C4-2B (cell line): ENCODE results near the gene SLC38A5.

ENCODE experiments used
- H3K27ac ChIP-seq: fragments of 450-650 bp; 2 replicates; pipeline ENCODE4 v1.5.1; 2017
- CTCF ChIP-seq: fragments of 450-650 bp; conservative IDR thresholded peaks from 2 replicates; pipeline ENCODE4 v1.5.1; 2017; ENCODE audit warnings: mild to moderate bottlenecking
- ZFX ChIP-seq: fragments of 450-650 bp; IDR thresholded peaks from 2 replicates; pipeline ENCODE4 v1.6.1; 2017

Gene SLC38A5

GRCh38 chrX:48474127-48474526 lies 4.1 kb upstream of the SLC38A5 start:
- TF ChIP-seq CTCF (peak; percentile 34), ZFX (no peak)
- no peak overlapping the region; the same call in 1 of the 2 replicates for H3K27ac ChIP-seq

GRCh38 chrX:48473704-48473990 lies 3.6 kb upstream of the SLC38A5 start:
- H3K27ac ChIP-seq, result no peak overlapping the region
- TF ChIP-seq CTCF, result no peak
- no peak for TF ChIP-seq ZFX

- no peak for TF ChIP-seq ZFX
- TF ChIP-seq CTCF, result no peak
- no peak overlapping the region for H3K27ac ChIP-seq
Measured at GRCh38 chrX:48472851-48473703, 3.0 kb upstream of the SLC38A5 start.

- TF ChIP-seq CTCF, result no peak
- TF ChIP-seq ZFX, result no peak
- H3K27ac ChIP-seq, result no peak overlapping the region
Measured at GRCh38 chrX:48472225-48472624, 2.2 kb upstream of the SLC38A5 start.

GRCh38 chrX:48471504-48471903 lies 1.4 kb upstream of the SLC38A5 start:
- no peak overlapping the region for H3K27ac ChIP-seq
- TF ChIP-seq ZFX (no peak), CTCF (no peak)

- no peak overlapping the region for H3K27ac ChIP-seq
- no peak for TF ChIP-seq ZFX
- TF ChIP-seq CTCF, result no peak
Measured at GRCh38 chrX:48470833-48471118, 716 bp upstream of the SLC38A5 start.

GRCh38 chrX:48468693-48469691 lies 1.1 kb downstream of the SLC38A5 start:
- no peak overlapping the region for H3K27ac ChIP-seq

More at GRCh38 chrX:48468693-48469691, 1.1 kb downstream of the SLC38A5 start:
- no peak for TF ChIP-seq ZFX
- TF ChIP-seq CTCF, result no peak
